GM18498 (cell line): Measurements from ENCODE around the gene AARS1.
"Not testable (repeated sequence)": the region's sequence is repeated elsewhere in the genome, so short reads cannot be mapped to it uniquely, and the experiment has no call there.

Experiments used
- ATAC-seq: cut with Tn5 transposase; IDR thresholded peaks from one replicate; pipeline ENCODE4 v1.9.1; 2021; ENCODE audit warnings: mild to moderate bottlenecking, moderate library complexity; ENCODE audit not compliant: unreplicated experiment

AARS1 gene

DNA sequence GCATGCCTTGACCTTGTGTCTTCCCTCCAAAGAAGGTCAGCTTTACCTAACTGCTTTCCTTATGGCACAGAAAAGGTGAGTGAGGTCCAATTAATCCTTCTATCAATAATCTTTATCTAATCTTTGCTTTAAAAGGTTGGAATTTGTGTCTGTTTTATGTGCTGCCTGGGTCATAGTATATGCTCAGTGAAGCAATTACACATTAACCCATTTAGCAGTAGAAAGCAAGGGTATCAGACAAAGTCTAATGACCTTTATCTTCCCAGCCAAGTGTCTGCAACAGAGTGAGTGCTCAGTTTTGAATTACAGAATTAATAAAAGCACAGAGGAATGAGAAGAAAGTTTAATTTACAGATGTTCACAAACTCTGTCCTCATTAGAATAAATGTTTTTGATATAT lies 63.3 kb downstream of the AARS1 start:
- not testable (repeated sequence) for ATAC-seq

GRCh38 chr16:70225430-70225829 lies 63.9 kb downstream of the AARS1 start:
- not testable (repeated sequence) for ATAC-seq

GRCh38 chr16:70224645-70225044 lies 64.7 kb downstream of the AARS1 start:
- not testable (repeated sequence) for ATAC-seq

DNA sequence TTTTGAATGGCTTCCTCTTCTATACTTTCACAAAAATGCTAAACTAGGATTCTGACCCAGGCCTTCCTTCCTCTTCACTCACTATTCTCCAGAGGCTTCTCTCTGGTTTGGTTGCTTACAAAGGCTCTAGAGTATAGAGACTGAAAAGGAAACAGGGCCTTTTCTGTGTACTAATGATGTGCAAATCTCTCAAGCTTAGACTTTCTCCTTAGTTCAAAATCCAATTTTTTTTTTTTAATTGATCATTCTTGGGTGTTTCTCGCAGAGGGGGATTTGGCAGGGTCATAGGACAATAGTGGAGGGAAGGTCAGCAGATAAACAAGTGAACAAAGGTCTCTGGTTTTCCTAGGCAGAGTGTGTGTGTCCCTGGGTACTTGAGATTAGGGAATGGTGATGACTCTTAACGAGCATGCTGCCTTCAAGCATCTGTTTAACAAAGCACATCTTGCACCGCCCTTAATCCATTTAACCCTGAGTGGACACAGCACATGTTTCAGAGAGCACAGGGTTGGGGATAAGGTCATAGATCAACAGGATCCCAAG lies 65.3 kb downstream of the AARS1 start:
- ATAC-seq = not testable (repeated sequence)

- ATAC-seq = not testable (repeated sequence)
These were observed 66.1 kb downstream of the AARS1 start for GRCh38 chr16:70223216-70223615.

- ATAC-seq = not testable (repeated sequence)
These were observed 66.7 kb downstream of the AARS1 start for GRCh38 chr16:70222574-70222973.

DNA sequence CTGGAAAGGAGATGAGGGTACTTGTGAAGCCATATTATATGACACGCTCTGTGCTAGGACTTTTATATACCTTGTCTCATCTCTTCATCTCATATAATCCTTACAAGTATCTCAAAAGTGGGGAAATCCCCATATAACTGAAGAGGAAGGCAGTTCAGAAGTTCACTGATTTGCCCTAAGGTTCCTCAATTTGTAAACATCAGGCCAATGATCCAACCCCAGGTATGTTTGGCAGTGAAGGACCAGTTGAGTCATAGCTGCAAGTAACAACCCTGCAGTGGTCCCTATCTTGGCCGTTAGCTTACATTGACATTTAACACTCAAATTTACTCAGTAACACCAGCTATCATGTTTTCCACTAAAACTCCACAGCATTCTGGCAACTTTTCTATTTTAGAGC lies 70.7 kb downstream of the AARS1 start:
- not testable (repeated sequence) for ATAC-seq

GRCh38 chr16:70206382-70206781 lies 82.9 kb downstream of the AARS1 start:
- ATAC-seq = not testable (repeated sequence)

DNA sequence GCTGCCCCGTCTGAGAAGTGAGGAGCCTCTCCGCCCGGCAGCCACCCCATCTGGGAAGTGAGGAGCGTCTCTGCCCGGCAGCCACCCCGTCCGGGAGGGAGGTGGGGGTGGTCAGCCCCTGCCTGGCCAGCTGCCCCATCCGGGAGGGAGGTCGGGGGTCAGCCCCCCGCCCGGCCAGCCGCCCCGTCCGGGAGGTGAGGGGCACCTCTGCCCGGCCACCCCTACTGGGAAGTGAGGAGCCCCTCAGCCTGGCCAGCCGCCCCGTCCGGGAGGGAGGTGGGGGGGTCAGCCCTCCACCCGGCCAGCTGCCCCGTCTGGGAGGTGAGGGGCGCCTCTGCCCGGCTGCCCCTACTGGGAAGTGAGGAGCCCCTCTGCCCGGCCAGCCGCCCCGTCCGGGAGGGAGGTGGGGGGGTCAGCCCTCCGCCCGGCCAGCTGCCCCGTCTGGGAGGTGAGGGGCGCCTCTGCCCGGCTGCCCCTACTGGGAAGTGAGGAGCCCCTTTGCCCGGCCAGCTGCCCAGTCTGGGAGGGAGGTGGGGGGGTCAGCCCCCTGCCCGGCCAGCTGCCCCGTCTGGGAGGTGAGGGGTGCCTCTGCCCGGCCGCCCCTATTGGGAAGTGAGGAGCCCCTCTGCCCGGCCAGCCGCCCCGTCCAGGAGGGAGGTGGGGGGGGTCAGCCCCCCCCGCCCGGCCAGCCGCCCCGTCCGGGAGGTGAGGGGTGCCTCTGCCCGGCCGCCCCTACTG lies 84.5 kb downstream of the AARS1 start:
- not testable (repeated sequence) for ATAC-seq

DNA sequence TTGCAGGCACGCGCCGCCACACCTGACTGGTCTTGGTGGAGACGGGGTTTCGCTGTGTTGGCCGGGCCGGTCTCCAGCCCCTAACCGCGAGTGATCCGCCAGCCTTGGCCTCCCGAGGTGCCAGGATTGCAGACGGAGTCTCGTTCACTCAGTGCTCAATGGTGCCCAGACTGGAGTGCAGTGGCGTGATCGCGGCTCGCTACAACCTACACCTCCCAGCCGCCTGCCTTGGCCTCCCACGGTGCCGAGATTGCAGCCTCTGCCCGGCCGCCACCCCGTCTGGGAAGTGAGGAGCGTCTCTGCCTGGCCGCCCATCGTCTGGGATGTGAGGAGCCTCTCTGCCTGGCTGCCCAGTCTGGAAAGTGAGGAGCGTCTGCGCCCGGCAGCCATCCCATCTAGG lies 85.3 kb downstream of the AARS1 start:
- not testable (repeated sequence) for ATAC-seq

DNA sequence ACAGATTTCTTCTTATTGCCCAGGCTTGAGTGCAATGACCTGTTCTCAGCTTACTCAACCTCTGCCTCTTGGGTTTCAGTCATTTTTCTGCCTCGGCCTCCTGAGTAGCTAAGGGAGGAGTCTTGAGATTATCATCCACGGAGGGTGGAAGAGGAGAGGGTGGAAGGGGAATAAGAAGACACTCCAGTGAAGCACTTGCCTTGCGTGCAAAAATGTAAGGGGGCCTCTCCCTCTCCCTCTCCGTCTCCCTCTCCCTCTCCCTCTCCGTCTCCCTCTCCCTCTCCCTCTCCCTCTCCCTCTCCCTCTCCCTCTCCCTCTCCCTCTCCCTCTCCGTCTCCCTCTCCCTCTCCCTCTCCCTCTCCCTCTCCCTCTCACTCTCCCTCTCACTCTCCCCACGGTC lies 85.8 kb downstream of the AARS1 start:
- ATAC-seq = not testable (repeated sequence)
